T-helper 1 cell treated with Interleukin-12 subunit alpha and Interleukin-12 subunit beta and Interleukin-4 antibody, amounts not matched to agents 30 ng/mL and 1 ng/mL, for 36 hours (primary cell): ENCODE results near the gene MDGA2. TPM values are rescaled to one million over a fixed set of nuclear protein-coding genes. Genes with fewer than 3 reads are reported as not detected.

ENCODE experiments used
- intact Hi-C: fragments of 100-400 bp; cut with micrococcal nuclease; formaldehyde crosslinking; loops from one replicate; pipeline ENCODE4 v1.15.1; 2024
- total RNA-seq: library from RNA; stranded (reverse); gene quantifications from 2 replicates; pipeline ENCODE4 v1.2.3, GENCODE V29; 2022

MDGA2 gene
- total RNA-seq, 1 donor from 2014 or later, result not detected

DNA sequence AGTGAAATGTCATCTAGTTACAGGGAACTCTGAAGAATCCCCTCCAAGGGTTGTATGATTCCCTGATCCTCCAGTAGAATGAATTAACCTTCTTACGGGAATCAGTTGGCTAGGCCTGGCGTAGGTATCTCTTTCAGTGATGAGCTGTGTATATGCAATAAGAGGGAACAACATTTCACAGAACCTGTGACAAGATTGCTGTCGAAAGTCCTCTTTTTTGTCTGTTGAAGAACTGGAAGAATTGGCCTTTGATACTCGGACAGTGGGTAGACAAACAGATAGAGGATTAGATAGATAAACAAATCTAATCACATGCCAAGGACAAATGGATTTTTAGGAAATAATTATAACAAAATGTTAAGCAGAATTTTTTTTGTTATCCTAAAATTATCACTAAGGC, 184.6 kb downstream of the MDGA2 start:
- intact Hi-C loops, result no loop called here

DNA sequence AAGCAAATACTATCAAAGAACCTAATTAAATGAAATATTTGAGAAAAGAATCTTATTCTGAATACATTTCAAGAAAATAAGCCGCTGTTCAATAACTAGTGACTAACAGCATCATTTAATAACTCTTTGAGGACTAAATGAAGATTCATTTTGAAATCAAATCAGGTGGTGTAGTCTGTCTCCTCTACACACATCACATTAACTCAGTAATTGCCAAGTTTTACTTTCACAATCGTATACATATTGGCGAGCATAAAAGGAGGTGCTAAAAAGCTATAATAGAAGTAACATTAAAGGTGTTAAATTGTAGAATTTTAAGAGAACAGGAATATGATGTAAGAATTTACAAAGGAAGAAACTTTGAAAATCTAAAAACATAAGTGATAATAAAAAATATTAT, 185.1 kb downstream of the MDGA2 start:
- intact Hi-C loops, result no loop called here

DNA sequence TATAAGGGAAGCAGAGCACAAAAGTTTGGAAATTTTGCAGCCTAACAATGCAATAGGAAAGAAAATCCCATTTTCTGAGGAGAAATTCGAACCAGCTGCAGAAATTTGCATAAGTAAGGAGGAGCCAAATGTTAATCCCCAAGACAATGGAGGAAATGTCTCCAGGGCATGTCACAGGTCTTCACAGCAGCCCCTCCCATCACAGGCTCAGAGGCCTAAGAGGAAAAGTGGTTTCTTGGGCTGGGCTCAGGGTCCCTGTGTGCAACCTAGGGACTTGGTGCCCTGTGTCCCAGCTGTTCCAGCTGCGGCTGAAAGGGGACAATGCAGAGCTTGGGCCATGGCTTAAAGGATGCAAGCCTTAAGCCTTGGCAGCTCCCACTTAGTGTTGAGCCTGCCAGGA, 190.0 kb downstream of the MDGA2 start:
- intact Hi-C loops, result no loop called here

DNA sequence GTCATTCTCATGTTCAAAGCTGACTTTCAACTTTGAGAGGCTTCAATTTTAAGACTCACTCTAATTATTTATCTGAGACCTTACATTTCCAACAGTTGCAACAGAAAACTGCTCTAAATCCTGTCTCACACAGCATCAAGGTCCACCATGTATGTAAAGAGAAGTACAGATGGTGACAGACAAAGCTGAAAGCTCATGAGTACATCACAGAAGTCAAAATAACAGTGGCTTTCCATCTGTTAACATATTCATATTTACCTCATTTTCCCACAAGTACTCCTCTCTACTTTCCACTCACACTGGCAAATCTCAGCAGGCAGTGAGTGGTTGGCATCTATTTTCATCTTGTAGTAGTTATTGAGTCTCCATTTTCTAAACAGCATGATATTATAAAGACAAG, 192.0 kb downstream of the MDGA2 start:
- intact Hi-C loops, result no loop called here

DNA sequence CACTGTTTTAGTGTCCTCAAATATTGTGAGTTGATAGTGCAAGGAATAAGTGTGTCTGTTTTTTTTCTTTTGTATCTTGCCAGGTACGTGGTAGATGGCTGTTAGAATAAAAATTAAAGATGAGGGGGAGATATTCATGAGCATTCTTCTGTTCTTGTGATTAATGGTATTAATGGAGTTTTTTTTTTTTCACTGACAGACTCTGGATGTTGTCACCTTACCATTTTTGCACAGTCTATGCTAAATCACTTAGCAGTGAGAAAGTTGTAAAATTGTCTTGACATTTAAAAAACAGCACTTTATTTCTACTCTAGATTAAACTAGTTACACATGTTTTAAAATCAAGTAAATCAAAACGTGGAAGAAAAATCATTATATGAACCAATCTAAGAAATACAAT, 204.3 kb downstream of the MDGA2 start:
- intact Hi-C loops, result no loop called here

DNA sequence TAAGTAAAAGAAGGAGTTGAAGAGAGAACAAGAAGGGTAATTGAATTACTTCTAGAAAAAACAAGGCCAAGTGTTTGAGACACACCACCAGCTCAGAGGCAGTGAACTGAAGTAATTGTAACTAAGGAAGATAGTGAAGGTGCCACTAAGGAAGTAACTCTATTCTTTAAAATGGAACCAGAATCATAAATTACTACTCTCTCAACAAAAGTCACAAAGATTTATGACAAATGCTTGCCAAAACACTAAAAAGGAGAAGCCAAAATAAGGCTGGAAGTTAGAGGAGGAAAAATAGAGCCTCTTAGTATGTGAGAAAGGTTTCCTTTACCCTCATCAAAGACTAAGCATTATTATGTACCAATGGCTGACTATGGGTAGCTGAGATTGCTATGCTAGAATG, 208.5 kb downstream of the MDGA2 start:
- intact Hi-C loops, result no loop called here

DNA sequence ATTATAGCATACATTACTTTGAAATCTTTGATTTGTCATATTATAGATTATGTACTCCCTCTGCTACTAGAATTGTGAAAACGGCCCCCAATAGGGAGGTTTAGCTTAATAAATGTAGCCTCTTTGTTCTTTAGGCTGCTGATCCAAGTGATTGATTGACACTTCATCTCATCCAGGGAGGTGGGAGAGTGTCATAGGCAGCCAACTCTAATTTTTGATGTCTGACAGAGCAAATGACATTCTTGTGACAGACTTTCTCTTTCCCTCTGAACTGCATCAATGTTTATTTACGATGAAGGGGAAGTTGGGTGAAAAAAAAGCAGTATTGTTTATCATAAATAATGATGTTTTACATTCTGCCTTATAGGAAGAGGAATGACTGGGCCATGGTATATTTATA, 221.4 kb downstream of the MDGA2 start:
- intact Hi-C loops, result no loop called here

DNA sequence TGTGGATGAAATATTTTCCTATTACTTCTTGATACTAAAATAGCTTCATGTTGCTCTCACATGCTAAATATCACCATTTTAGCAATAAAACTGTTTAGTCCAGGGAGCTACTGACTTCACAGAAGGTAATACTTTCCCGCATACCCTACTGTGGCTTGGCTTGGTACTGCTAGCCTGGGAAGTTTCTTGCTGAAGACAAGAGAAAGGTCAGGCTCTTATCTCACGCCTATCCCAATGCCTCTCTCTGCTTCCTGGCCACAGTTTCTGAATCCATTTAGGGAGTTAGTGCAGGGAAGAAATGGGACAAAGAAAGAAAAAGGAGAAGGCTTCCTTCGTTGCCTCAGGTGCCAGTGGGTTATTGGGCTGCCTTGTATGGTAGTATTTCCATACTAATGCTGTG, 228.3 kb downstream of the MDGA2 start:
- intact Hi-C loops, result no loop called here

DNA sequence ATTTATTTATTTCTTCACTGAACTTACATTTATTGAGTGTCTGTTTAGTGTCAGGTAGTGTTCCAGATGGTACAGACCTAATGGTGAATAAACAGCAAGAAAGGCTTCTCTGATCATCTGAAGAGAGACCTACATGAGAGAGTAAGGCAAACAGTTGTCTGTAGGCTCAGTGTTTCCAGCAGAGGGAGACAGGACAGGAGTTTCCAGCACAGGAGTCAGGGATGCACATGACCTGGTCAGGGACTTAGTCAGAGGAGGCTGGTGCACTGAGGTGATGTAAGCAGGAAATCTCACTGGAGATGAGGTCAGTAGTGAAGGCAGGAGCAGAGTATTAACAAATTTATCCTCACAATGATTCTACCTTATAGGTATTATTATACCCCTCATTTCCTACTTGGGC, 233.2 kb downstream of the MDGA2 start:
- intact Hi-C loops, result no loop called here

DNA sequence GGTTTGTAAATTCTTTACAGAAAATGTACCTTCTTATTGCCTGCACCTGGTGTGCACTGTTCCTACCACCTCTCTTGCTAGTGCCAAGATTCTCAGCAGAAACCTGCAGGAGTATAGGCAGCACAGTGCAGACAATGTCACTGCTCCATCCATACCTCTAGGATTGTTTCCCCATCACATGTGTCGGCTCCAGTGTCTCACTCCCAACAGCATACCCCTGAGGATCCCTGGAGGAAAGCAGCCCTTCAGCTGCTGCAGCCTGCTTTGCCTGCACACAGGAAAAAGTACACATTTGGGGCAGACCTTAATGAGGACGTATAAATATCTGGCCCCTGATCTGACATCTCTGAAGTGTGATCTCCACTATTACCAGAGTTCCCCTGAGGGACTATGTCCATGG, 235.5 kb downstream of the MDGA2 start:
- intact Hi-C loops, result no loop called here

DNA sequence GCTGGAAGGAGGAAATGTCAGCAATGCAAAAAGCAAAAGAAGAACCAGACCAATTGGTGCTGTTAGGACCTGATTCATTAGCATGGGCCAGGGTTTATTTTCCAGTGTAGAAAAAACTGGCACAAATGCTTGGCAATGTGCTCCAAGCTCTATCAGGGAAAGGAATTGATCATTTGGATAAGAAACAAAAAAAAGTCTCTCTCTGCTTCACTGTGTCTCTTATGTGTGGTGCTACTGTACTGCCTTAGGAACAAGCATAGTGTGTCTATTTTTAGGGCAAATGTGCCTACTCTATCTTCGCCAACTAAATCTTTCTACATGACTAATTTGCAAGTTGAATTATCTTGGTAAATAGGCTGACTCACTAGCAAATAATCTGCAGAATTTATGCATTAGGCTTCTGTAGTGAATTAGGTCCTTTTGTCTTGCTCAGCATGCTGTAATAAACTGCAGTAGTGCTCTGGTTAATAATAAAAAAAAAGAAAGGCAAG, 236.7 kb downstream of the MDGA2 start:
- intact Hi-C loops, result no loop called here

DNA sequence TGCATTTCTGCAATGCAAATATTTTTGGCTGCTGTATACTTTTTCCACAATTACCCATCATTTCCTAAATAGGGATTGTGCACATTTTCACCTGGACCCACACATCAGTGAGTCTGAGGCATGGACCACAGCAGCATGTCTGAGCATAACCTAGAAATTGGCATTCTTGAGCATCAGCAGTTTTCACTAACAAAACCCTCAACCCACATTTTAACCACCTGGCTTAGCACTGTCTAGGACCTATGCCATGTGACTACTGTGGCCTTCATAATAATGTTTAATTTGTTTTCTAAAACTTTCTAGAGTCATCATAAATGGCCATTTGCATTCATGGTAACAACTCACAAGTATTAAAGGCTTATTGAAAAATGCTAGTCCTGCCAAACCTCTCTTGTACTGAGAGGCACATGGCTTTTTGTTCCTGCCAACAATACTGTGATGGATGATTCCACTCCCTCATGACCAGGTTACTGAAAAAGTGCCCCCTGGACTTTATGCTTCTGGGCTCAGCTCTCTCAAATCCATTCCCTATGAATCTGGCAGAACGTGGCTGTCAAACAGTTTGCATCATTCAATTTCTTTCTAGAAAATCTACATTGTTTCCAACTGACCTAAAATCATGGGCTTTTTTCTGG, 240.0 kb downstream of the MDGA2 start:
- intact Hi-C loops, result no loop called here

DNA sequence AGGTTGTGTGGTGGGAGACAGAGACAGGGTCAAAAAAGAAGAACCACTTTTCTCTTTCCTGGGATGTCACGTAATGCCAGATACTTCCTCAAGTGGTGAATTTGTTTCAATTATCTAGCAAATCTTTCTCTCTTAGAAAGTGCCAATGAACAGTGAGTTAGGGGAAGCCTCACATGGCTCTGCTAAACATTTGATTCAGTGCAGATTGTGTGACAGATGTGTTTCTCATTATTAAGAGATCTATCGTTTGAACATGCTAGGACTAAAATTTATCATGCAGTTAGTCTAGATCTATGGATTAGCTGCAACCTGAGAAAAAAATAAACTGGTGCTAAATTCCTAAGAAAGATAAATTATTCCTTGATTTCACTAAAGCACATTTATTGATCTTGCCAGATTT, 247.8 kb downstream of the MDGA2 start:
- intact Hi-C loops, result no loop called here

DNA sequence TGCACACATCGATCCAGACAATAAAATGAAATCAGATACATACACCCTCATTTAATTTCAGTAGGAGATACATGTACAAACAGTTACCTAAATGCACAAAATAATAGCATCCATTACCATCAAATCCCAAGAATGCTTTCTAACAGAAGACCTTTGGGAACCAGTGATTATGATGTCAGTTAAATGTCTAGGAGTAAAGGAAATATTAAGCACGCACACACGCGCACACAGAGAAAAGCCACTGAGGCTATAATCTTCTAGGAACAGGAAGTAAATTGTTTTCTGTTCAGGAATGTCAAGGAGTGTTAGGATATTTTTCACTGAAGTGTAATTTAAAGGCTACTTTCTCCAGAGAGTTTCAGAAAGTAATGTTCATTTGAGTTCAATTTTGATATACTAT, 250.1 kb downstream of the MDGA2 start:
- intact Hi-C loops, result no loop called here

DNA sequence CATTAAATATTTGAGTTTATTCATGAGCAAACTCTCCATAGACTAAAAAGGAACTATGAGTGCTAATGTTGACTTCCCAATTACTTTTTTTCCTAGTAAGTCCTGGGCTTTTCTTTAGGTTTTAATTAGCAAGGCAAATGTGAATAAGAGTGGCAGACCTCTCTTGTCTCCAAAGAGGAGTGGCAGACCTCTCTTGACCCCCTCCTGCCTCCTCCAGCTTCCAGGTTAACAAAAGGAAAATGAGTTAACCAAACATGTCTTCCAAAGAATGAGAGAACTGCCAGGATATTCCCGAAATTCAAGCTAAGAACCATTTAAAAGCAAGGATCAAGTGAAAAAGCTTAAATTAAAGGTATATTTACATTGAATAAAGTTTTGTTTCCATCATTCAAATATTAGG, 253.2 kb downstream of the MDGA2 start:
- intact Hi-C loops, result no loop called here

DNA sequence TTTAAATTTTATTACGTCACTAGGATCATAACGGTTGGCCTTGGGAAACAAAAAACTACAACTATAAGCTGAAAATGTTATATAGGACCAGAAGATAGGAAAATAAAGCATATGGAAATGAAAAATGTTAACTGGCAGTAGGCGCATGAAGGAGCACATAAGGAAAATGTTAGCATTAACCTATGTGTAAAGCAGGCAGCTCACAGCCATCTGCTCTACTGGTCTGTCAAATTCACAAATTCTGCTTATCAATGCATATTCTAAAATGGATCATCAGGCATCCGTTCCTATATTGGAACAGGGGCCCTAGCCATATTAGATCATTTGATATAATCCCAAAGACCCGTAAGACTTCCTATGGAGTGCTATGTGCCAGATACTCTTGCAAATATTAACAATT, 263.9 kb downstream of the MDGA2 start:
- intact Hi-C loops, result no loop called here

DNA sequence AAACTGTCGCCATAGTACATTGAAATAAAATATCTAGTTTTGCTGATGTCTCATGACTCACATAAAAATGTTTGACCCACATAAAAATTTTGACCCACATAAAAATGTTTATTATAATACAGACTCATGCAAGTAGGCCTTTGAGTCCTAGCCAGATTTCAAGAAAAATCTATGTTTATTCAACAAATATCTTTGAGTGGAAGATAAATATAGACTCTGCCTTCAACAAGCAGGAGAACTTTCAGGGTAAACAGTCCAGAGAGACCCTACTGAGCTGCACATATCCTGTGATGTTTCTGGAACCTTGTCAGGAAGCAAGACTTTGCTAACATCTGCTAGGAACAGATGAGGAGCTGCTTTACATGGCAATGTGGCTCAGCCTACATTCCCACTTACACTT, 283.1 kb downstream of the MDGA2 start:
- intact Hi-C loops, result no loop called here

DNA sequence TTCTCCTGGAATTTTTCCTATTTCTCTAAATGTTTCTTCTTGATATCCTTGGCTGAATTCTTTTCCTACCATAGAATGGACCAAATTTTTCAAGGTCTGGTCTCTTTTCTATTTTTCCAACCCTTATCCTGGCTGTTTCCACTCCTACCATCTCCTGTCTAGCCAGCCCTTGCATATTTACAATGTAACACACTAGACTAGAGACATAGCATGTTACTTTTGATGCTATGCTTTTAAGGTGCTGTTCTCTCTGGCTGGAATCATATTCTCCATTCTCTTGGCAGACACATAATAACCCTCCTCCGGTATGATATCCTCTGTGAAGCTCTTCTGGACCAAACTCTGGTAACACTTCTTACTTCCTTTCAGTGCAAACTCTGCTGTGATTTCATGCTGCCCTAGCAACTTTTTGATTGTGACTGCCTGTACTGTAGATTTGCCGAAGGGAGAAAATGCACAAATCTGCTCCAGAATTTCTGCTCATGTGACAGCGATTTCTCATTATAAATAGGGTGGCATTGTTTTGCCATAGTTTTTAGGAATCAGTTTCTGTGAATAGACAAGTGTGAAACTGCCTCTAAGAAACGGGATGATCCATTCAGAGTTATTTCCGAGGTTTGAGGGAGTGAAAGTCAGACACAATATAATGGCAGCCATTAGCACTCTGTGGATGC, 284.4 kb downstream of the MDGA2 start:
- intact Hi-C loops, result no loop called here

DNA sequence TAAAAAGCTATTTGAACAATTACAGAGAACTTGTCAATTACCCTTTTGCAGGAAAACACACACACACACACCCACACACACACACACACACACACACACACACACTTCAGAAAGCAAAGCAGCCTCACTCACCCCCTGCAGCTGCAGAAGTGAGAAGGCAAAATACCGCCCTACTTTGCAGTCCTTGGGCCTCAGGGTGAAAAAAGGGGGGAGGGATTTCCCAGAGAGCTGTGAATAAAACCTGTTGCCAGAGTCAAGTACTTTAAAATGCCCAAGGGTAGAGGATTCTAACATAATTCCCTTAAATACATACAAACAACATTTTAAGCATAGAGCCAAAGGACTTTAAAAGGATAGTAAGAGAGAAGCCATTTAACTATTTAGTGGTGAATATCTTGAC, 285.9 kb downstream of the MDGA2 start:
- intact Hi-C loops, result no loop called here

DNA sequence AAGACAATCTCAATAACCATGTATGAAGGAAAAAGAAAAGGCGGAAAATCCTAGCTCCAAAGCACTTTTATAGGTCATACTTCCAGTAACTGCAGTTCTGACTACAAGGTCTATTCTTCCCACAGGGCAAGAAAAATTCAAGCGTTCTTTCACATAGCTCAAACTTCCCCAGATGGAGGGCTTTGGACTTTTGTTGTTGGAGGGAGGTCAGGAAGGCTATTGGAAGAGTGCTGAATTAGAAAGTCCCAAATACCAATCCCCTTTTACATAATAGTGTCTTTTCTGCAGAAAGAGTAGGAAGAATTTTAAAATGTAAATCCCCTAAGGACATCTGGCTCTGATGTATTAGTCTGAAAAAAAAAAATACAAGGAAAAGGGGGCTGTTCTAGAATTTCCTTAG, 309.4 kb downstream of the MDGA2 start:
- intact Hi-C loops, result no loop called here

DNA sequence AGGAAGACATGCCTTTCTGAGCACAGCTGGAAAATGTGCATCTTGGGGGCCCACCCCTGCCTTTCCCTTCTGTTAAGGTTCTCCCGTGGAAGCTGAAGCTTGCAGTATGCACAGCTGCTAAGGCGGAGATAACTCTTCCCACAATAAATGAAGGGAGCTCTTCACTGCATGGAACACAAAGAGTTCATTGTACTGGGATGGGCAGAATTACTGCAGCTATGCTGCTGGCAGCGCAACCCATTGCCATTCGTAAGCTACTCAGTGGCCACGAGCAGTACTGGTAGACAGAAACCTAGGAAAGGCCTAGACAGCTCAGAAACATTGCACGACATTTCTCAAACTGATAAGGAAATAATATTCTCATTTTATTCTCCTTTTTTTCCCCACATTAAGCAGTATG, 310.2 kb downstream of the MDGA2 start:
- intact Hi-C loops, result no loop called here

DNA sequence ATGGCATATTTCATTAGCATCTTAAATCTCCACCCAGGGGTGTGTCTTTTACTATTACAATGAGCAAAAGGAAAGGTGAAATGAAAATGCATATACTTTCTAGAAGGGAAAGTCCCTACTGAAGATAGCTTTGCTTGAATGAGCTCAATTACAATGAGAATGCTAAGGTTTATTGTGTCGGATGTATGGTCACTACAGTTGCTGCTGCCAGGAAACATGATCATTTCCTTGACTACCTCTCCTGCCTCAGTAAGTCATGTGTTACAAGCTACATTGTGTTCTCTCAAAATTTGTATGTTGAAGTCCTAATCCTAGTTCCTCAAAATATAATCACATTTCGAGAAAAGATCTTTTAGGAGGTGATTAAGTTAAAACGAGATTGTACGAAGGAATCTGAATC, 322.2 kb downstream of the MDGA2 start:
- intact Hi-C loops, result no loop called here

DNA sequence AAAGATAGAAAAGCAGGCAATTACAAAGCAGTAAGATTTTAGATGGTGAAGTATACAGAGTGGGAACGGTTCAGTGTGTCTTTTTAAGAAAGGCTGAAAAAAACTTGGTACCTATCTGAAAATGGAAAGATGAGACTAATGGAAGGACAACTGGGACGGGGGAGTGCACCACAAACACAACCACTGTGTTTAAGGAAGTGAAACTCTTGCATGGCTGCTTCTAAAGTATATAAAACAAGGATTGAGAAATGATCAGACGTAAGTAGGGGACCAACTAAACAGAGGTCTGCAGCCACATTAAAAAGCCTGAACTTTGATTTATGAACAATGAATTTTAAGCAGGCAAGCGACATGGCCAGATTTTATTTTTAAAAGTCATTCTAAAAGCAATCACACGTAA, 328.6 kb downstream of the MDGA2 start:
- intact Hi-C loops, result no loop called here
